ENCODE data around the gene TOX2.

- TF ChIP-seq GATA3 (IDR thresholded peaks at IDR 0.05; ENCODE audit: low read depth, low read length) (no peak), GATA2 (IDR thresholded peaks at IDR 0.05; ENCODE audit: low read depth, low read length) (no peak)
Observed at GRCh38 chr20:43954704-43955061, 40.0 kb downstream of the TOX2 start.
